ENCODE measurements around the gene BRCA2.

Gene BRCA2

GRCh38 chr13:32417995-32418394 lies 102.7 kb downstream of the BRCA2 start:
- Mint-ChIP-seq H3K36me3 (peaks cover 37% of the 10 kb centered on the region), H3K27me3 (no peaks in the 10 kb centered on the region), H3K4me1 (peaks cover 7% of the 10 kb centered on the region), H3K4me3 (no peak overlapping the region), H3K27ac (no peak overlapping the region), H3K9me3 (no peaks in the 10 kb centered on the region)
- ATAC-seq (ENCODE audit: low read depth): no peak
- no peak for DNase-seq (ENCODE audit: low spot score in 2 of 2)

- ATAC-seq (ENCODE audit: low read depth) (no peak), DNase-seq (ENCODE audit: low spot score in 2 of 2) (no peak)
- Mint-ChIP-seq H3K9me3 (no peaks in the 10 kb centered on the region), H3K4me1 (peaks cover 15% of the 10 kb centered on the region), H3K4me3 (no peak overlapping the region), H3K27ac (no peak overlapping the region), H3K27me3 (no peaks in the 10 kb centered on the region), H3K36me3 (peaks cover 41% of the 10 kb centered on the region)
These were observed 104.6 kb downstream of the BRCA2 start for GRCh38 chr13:32419862-32420261.

GRCh38 chr13:32423592-32423991 lies 108.3 kb downstream of the BRCA2 start:
- no peaks in the 10 kb centered on the region for H3K9me3 Mint-ChIP-seq
- H3K4me1 Mint-ChIP-seq: peaks cover 30% of the 10 kb centered on the region
- no peak for DNase-seq (ENCODE audit: low spot score in 2 of 2)
- H3K4me3 Mint-ChIP-seq: no peak overlapping the region
- no peaks in the 10 kb centered on the region for H3K27me3 Mint-ChIP-seq
- ATAC-seq (ENCODE audit: low read depth): no peak
- peaks cover 31% of the 10 kb centered on the region for H3K36me3 Mint-ChIP-seq
- H3K27ac Mint-ChIP-seq: no peak overlapping the region

- Mint-ChIP-seq H3K4me1 (peaks cover 33% of the 10 kb centered on the region), H3K36me3 (peaks cover 21% of the 10 kb centered on the region), H3K27ac (peak overlapping the region; percentile 100), H3K27me3 (no peaks in the 10 kb centered on the region), H3K9me3 (no peaks in the 10 kb centered on the region), H3K4me3 (peak overlapping the region; percentile 32)
- DNase-seq (ENCODE audit: low spot score in 2 of 2): no peak
- no peak for ATAC-seq (ENCODE audit: low read depth)
These were observed 109.8 kb downstream of the BRCA2 start for GRCh38 chr13:32425158-32425557.

GRCh38 chr13:32426191-32426989 lies 111.1 kb downstream of the BRCA2 start:
- Mint-ChIP-seq H3K27ac (peak overlapping the region; percentile 100), H3K4me3 (peak overlapping the region; percentile 98), H3K9me3 (no peaks in the 10 kb centered on the region), H3K27me3 (no peaks in the 10 kb centered on the region), H3K36me3 (peaks cover 15% of the 10 kb centered on the region), H3K4me1 (peaks cover 33% of the 10 kb centered on the region)
- DNase-seq (ENCODE audit: low spot score in 2 of 2) (peak; percentile 42 to 61), ATAC-seq (ENCODE audit: low read depth) (peak; percentile 53)

- Mint-ChIP-seq H3K4me3 (peak overlapping the region; percentile 98), H3K27ac (peak overlapping the region; percentile 100), H3K27me3 (no peaks in the 10 kb centered on the region), H3K9me3 (no peaks in the 10 kb centered on the region), H3K4me1 (peaks cover 33% of the 10 kb centered on the region), H3K36me3 (peaks cover 9% of the 10 kb centered on the region)
- DNase-seq (ENCODE audit: low spot score in 2 of 2) (peak; percentile 60 to 62), ATAC-seq (ENCODE audit: low read depth) (peak; percentile 36)
These were observed 111.9 kb downstream of the BRCA2 start for GRCh38 chr13:32426990-32427851.

- Mint-ChIP-seq H3K27ac (peak within 1 kb of the TSS; percentile 100), H3K9me3 (no peaks in the 10 kb centered on the region), H3K4me3 (peak within 1 kb of the TSS; percentile 98), H3K27me3 (no peaks in the 10 kb centered on the region), H3K4me1 (peaks cover 28% of the 10 kb centered on the region), H3K36me3 (peaks cover 6% of the 10 kb centered on the region)
- ATAC-seq (ENCODE audit: low read depth) (peak; percentile 63), DNase-seq (ENCODE audit: low spot score in 2 of 2) (peak; percentile 76 to 77)
These were observed 112.7 kb downstream of the BRCA2 start, which contains the start of gene N4BP2L1 for GRCh38 chr13:32427852-32428580. Gene N4BP2L1 (minus strand): TSS chr13:32428130. CDS start chr13:32428082, 48 bp downstream.

- peaks cover 3% of the 10 kb centered on the region for H3K36me3 Mint-ChIP-seq
- H3K9me3 Mint-ChIP-seq: no peaks in the 10 kb centered on the region
- H3K27me3 Mint-ChIP-seq: no peaks in the 10 kb centered on the region
- ATAC-seq (ENCODE audit: low read depth): peak; percentile 17
- H3K4me1 Mint-ChIP-seq: peaks cover 24% of the 10 kb centered on the region
- peak; percentile 19 to 27 for DNase-seq (ENCODE audit: low spot score in 2 of 2)
- peak overlapping the region; percentile 80 for H3K4me3 Mint-ChIP-seq
- H3K27ac Mint-ChIP-seq: peak overlapping the region; percentile 100
These were observed 113.5 kb downstream of the BRCA2 start for GRCh38 chr13:32428581-32429432.

DNA sequence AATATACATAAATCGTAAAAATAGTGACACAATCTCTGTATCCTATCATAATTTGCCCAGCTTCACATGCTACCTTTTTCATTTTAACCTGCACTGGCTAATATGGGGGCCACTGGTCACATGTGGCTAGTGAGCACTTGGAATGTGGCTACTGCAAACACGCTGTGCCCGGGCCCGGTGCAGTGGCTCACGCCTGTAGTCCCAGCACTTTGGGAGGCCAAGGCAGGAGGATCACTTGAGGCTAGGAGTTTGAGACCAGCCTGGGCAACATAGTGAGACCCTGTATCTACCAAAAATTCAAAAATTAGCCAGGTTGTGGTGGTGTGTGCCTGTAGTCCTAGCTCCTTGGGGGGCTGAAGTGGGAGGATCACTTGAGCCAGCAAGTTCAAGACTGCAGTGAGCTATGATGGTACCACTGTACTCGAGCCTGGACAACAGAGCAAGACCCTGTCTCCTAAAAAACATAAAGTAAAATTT lies 114.2 kb downstream of the BRCA2 start:
- Mint-ChIP-seq H3K4me3 (no peak overlapping the region), H3K4me1 (peaks cover 20% of the 10 kb centered on the region)

DNA sequence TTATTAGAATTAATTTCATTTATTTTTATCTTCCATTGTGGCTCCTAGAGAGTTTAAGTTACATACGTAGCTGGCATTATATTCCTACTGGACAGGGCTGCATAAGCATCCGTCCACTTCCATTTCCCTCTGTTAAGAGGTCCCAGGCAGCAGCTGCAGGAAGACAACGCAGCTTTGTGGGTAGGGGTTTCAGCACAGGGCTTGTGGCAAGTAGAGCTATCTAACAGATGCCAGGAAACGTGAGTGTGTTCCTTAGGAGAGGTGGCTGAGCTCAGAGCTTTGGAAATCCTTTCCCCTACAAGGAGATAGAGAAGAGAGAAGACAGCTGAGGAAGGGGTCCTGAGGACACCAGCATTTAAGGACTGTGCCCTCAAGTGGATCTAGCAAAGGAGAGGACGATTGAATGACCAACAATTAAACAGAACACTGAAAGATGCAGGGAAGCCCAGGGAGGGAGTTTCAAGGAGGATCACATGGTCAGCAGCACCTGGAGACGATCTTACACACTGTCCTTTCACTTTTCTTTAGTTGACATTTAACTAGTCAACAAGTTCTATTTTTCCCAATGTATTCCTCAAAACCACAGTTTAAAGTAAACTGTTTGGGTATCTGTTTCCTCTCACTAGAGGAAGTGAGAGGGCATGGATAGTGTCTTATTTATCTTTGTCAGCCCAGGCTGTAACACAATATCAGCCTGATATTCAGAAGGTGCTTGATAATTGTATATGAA lies 114.9 kb downstream of the BRCA2 start:
- no peak for DNase-seq (ENCODE audit: low spot score in 2 of 2)
- no peaks in the 10 kb centered on the region for H3K27me3 Mint-ChIP-seq
- peaks cover 1% of the 10 kb centered on the region for H3K36me3 Mint-ChIP-seq
- H3K27ac Mint-ChIP-seq: peak overlapping the region; percentile 18
- peaks cover 18% of the 10 kb centered on the region for H3K4me1 Mint-ChIP-seq
- no peak for ATAC-seq (ENCODE audit: low read depth)
- no peak overlapping the region for H3K4me3 Mint-ChIP-seq
- H3K9me3 Mint-ChIP-seq: no peaks in the 10 kb centered on the region

More for the DNA sequence above, 114.2 kb downstream of the BRCA2 start:
- H3K9me3 Mint-ChIP-seq: no peaks in the 10 kb centered on the region
- DNase-seq (ENCODE audit: low spot score in 2 of 2): no peak
- H3K36me3 Mint-ChIP-seq: peaks cover 2% of the 10 kb centered on the region
- no peaks in the 10 kb centered on the region for H3K27me3 Mint-ChIP-seq
- no peak overlapping the region for H3K27ac Mint-ChIP-seq
- ATAC-seq (ENCODE audit: low read depth): no peak

DNA sequence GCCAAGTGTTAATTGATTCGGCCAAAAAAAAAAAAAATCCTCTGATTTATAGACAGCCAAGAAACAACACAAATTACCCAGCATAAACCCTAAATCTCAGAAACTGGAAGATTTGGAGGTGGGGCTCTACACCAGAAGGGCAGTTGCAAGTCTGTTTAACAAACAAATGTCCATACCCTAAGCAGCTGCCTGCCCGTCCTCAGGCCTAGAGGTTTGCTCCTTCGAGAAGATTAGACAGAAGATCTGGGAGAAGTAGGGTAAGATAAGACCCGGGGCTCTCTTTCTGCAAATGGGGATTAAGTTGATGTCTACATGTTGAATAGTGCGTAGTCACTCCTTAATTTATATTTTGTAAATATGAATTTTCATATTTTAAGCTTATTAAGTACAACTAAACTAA lies 116.1 kb downstream of the BRCA2 start:
- H3K9me3 Mint-ChIP-seq: no peaks in the 10 kb centered on the region
- ATAC-seq (ENCODE audit: low read depth): no peak
- H3K4me3 Mint-ChIP-seq: no peak overlapping the region
- H3K4me1 Mint-ChIP-seq: peaks cover 10% of the 10 kb centered on the region
- no peak for DNase-seq (ENCODE audit: low spot score in 2 of 2)
- no peaks in the 10 kb centered on the region for H3K36me3 Mint-ChIP-seq
- no peaks in the 10 kb centered on the region for H3K27me3 Mint-ChIP-seq
- H3K27ac Mint-ChIP-seq: no peak overlapping the region

DNA sequence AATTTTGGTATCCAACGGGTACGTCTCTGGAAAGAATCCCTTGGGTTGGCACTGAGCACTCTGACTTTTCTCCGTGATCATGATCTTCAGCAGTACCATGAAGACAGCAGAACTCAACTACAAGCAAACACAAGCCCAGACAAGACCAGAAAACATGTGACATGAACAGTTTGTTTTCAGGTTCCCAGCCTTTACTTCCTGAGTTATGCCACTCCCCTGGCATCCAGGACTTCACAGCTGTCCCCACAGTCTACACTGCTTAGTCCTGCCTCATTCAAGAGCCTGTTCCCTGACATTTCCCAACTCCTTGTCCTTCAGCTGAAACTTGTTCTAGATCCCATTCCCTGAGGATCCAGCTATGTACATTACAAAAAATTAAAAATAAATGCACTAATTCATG lies 117.5 kb downstream of the BRCA2 start:
- no peaks in the 10 kb centered on the region for H3K36me3 Mint-ChIP-seq
- no peak for DNase-seq (ENCODE audit: low spot score in 2 of 2)
- no peaks in the 10 kb centered on the region for H3K9me3 Mint-ChIP-seq
- no peaks in the 10 kb centered on the region for H3K27me3 Mint-ChIP-seq
- H3K4me1 Mint-ChIP-seq: peaks cover 4% of the 10 kb centered on the region
- no peak overlapping the region for H3K4me3 Mint-ChIP-seq
- no peak overlapping the region for H3K27ac Mint-ChIP-seq
- no peak for ATAC-seq (ENCODE audit: low read depth)

Measured in memory B cell (primary cell).